GM12875 (cell line): ENCODE measurements around the gene AFAP1L2.

Experiments used
- H3K4me3 ChIP-seq: one replicate; pipeline ENCODE4 v1.5.1; 2011; ENCODE audit warnings: low read depth, low read length, control low read depth
- TF ChIP-seq, protein P1 (sequence below): IDR thresholded peaks from 2 replicates; pipeline ENCODE4 v1.5.1; 2011; ENCODE audit warnings: low read depth, mild to moderate bottlenecking, control low read depth, inconsistent platforms, low read length, moderate library complexity, borderline replicate concordance; ENCODE audit not compliant: insufficient read depth

Gene AFAP1L2

DNA sequence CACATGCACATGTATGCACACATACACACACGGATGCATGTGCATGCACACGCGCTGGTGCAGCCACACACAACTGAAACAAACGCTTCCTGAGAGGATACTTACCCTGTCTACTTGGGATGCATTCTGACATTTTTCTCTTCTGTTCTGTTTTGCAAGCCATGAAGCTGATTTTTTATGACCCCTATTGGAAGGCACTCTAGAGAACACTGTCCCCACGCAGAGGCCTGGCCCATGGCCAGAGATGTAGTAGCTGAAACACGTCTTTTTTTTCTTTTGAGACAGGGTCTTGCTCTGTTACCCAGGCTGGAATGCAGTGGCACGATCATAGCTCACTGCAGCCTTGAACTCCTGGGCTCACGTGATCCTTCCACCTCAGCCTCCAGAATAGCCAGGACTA, 117.4 kb downstream of the AFAP1L2 start:
- no peak overlapping the region for H3K4me3 ChIP-seq

DNA sequence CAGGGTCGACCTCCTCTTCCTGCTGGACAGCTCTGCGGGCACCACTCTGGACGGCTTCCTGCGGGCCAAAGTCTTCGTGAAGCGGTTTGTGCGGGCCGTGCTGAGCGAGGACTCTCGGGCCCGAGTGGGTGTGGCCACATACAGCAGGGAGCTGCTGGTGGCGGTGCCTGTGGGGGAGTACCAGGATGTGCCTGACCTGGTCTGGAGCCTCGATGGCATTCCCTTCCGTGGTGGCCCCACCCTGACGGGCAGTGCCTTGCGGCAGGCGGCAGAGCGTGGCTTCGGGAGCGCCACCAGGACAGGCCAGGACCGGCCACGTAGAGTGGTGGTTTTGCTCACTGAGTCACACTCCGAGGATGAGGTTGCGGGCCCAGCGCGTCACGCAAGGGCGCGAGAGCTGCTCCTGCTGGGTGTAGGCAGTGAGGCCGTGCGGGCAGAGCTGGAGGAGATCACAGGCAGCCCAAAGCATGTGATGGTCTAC, 118.3 kb downstream of the AFAP1L2 start:
- TF ChIP-seq, protein P1, sequence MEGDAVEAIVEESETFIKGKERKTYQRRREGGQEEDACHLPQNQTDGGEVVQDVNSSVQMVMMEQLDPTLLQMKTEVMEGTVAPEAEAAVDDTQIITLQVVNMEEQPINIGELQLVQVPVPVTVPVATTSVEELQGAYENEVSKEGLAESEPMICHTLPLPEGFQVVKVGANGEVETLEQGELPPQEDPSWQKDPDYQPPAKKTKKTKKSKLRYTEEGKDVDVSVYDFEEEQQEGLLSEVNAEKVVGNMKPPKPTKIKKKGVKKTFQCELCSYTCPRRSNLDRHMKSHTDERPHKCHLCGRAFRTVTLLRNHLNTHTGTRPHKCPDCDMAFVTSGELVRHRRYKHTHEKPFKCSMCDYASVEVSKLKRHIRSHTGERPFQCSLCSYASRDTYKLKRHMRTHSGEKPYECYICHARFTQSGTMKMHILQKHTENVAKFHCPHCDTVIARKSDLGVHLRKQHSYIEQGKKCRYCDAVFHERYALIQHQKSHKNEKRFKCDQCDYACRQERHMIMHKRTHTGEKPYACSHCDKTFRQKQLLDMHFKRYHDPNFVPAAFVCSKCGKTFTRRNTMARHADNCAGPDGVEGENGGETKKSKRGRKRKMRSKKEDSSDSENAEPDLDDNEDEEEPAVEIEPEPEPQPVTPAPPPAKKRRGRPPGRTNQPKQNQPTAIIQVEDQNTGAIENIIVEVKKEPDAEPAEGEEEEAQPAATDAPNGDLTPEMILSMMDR = no peak

More for the DNA sequence above, 117.4 kb downstream of the AFAP1L2 start:
- TF ChIP-seq, protein P1 = no peak

DNA sequence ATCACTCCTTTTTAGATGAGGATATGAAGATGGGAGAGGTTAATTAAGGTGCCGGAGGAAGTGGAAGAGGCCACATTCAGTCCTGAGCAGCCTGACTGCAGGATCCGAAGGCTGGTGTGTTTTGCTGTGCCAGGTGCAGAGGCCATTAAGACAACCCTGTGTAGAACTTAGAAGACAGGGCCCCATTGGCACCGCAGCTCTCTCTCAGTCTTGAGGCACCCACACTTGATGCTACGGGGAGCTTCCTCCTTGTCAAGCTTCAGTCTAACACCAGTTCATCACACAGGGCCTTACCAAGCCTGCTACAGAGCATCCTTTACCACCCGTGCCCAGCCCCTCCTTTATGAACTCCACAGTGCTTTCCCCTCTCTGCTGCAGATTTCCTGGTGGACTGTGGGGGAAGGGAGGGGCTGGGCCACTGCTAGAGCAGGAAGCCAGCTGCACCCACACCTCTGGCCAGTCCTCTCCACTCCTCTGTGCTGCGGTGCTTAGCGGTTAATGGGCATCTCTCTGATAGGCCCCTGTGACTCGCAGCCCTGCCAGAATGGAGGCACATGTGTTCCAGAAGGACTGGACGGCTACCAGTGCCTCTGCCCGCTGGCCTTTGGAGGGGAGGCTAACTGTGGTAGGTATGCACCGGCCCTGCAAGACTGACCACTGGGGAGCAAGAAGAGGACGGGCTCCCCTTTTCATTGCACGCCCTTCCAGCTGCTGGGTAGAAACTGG, 119.8 kb downstream of the AFAP1L2 start:
- TF ChIP-seq, protein P1 = no peak
- H3K4me3 ChIP-seq = no peak overlapping the region

More for the DNA sequence above, 118.3 kb downstream of the AFAP1L2 start:
- no peak overlapping the region for H3K4me3 ChIP-seq

DNA sequence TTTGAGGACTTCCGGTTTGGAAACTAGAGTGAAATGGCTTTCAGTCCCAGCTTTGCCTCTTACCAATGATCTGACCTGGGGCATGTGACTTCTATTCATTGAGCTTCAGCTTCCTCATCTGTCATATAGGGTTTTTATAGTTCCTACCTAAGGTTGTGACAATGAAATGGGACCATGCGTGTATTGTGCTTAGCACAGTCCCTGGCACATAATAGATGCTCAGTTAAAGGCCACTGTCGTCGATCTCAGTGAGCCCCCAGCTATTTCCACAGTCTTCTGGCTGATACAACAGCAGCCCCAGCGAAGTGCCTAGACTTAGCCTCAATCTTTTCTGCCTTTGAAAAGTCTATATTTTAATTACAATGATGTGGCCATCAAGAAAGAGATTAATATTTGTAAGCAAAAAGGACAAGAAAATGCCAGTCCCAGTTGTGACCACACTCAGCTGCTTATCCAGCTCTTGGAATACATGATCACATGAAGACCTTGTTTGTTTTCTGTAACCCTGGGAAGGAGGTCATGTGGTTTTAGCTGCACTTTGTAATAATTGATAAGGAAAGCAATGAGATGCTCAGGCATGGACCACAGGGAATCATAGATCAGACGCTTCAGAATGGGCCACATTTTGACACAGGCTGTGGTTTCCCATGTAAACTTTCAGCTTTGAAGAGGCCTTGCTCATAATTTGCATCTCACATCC, 120.6 kb downstream of the AFAP1L2 start:
- TF ChIP-seq, protein P1 = no peak
- no peak overlapping the region for H3K4me3 ChIP-seq

DNA sequence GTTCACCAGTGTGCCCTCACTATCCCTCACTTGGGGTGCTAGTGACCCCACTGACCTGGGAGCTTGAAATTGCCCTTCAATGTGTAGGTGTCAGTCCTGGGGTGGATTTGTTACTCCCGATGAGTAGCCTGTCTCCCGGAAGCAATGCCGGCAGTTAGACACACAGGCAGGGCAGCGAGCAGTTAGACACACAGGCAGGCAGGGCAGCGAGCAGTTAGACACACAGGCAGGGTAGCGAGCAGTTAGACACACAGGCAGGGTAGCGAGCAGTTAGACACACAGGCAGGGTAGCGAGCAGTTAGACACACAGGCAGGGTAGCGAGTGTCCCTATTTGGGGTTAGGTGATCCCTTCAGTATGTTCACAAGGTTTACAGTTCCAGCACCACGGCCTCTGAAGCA, 121.2 kb downstream of the AFAP1L2 start:
- H3K4me3 ChIP-seq = no peak overlapping the region
- TF ChIP-seq, protein P1 = no peak

DNA sequence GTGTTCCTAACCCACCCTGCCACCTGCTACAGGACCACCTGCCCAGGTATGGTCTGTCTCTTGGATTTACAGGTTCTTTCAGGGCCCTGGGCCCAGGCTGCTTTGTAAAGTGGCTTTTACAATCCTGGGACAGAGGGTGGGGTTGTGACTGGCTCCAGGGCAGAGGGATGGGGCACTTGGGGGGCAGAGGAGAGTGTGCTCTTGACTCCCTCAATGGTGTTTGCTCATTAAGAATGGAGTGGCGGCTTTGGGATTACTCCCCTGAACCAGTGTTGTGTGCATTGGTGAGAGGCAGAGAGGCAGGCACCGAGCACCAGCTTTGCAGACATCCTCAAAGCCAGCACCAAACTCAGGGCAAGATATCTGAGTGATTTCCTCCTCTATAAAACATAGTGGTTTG, 121.8 kb downstream of the AFAP1L2 start:
- TF ChIP-seq, protein P1 = no peak
- H3K4me3 ChIP-seq = no peak overlapping the region
